HG03095 (cell line): Measurements from ENCODE around the gene IVD.

ENCODE experiments used
- ATAC-seq: cut with Tn5 transposase; IDR thresholded peaks from one replicate; pipeline ENCODE4 v1.9.1; 2021; ENCODE audit warnings: moderate library complexity; ENCODE audit not compliant: unreplicated experiment

Gene IVD

GRCh38 chr15:40405501-40406381, at the start of gene IVD:
Gene IVD (plus strand): TSS chr15:40405795. CDS start chr15:40405828, 33 bp downstream.
- ATAC-seq: peak; percentile 63

- ATAC-seq: no peak
These were observed 49.5 kb upstream of the IVD start for GRCh38 chr15:40355976-40356585.

DNA sequence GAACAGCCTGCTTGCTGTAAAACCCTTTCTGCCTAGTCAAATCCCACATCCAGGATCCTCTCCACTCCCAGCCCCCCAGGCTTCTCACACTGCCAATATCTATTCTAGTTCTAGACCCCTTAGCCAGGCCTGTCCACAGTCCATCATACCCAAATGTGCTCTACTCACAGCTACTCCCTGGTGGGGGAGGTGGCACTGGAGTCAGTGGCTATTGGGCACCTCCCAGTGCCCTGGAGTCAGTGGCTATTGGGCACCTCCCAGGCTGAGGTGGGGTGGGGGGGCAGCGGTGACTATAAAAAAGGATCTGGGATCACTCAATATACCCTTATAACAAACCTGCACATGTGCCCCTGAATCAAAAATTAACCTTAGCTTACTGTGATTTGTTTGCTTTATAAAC, 48.3 kb upstream of the IVD start:
- ATAC-seq: no peak

- peak; percentile 74 for ATAC-seq
These were observed 47.7 kb upstream of the IVD start, which contains the start of gene DISP2 for GRCh38 chr15:40357723-40358470. Gene DISP2 (plus strand): TSS chr15:40358219. CDS start chr15:40358322, 103 bp downstream.

DNA sequence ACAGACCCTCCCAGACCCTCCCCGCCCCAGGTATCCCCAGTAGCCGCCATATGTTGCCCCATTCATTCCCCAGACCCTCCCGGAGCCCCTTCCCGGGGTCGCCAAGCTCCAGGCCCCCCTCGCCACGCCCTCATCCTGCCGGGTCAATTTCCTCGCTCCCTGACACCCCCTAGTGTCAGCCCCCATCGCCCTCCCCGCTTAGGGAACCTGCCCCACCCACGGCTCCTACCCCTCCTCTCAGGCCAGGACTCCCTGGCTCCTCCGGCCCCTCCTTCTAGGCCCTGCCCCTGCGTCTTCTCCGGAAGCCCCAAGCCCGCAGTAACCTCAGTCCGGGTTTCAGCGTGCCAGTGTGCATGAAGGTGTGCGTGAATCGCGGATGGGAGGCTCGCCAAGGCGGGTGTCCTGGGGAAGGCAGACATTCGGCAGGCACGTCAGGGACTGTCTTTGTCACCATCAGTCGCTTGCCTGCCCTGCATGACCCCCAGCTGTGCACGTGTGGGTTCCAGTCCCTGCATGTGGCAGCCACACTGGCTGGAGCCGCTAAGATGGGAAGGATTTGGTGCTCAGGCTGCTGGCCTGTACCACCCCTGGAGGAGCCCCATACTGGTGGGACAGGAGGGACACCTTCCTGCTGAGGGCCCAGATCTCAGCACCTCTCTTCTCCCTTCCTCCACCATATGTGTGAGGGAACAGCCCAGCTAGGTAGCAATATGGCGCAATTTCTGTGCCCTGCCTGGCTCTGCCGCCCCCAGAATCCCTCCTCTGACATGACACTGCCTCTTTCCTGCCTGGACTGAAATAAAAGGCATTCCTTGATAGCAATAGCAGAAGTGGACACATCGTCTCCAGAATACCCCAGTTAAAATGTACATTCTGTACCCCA, 46.9 kb upstream of the IVD start:
- peak; percentile 19 for ATAC-seq

- ATAC-seq: no peak
These were observed 45.6 kb upstream of the IVD start for GRCh38 chr15:40360015-40360414.

DNA sequence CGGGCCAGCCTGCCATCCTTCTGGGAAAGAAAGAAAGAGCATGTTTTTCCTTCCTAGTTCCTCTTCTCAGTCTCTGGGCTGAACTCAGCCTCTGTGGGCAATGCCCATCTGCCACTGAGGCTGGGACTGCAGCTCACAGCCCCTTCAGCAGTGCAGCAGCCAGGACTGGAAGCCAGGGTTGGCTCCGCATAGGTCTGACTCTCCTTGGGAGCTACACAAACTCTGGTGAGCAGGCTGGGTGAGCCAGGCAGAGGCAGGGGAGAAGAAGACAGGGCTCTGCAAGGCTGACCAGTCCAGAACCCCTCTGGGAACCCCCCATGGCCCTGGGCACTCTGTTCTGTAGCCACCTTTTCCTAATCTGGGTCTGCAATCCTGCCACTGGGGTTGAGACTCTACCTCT, 44.0 kb upstream of the IVD start:
- ATAC-seq: no peak

- ATAC-seq: no peak
These were observed 42.0 kb upstream of the IVD start for GRCh38 chr15:40363611-40364010.

DNA sequence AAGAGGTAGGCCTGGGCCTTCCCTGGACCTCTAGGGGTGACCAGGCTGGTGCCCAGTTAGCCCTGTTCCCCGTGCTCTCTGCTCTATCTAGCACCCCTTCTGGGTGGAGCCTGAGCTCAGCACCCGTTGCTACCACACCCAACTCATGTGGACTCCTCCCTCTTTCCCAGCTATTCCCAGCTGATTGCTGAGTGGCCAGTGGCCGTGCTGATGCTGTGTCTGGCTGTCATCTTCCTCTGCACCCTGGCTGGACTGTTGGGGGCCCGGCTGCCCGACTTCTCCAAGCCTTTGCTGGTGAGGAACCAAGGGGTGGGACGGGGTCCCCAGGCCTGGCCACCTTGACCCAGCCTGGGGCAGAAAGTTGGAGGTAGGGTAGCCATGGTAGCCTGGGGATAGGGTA, 41.3 kb upstream of the IVD start:
- no peak for ATAC-seq

- ATAC-seq: no peak
These were observed 40.6 kb upstream of the IVD start for GRCh38 chr15:40365016-40365415.

GRCh38 chr15:40365624-40366456, 39.8 kb upstream of the IVD start:
- ATAC-seq: no peak

GRCh38 chr15:40366457-40367370, 38.9 kb upstream of the IVD start:
- ATAC-seq: no peak

DNA sequence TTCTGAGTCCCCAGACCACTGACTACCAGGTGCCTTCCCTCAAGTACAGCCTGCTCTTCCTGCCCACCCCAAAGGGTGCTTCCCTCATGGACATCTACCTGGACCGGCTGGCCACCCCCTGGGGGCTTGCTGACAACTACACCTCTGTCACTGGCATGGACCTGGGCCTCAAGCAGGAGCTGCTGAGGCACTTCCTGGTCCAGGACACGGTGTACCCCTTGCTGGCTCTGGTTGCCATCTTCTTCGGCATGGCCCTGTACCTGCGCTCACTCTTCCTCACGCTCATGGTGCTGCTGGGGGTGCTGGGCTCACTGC, 38.3 kb upstream of the IVD start:
- no peak for ATAC-seq

- peak; percentile 69 for ATAC-seq
These were observed 37.6 kb upstream of the IVD start for GRCh38 chr15:40367686-40368611.

- ATAC-seq: no peak
These were observed 36.7 kb upstream of the IVD start for GRCh38 chr15:40368719-40369473.

- no peak for ATAC-seq
These were observed 36.1 kb upstream of the IVD start for GRCh38 chr15:40369474-40369869.

DNA sequence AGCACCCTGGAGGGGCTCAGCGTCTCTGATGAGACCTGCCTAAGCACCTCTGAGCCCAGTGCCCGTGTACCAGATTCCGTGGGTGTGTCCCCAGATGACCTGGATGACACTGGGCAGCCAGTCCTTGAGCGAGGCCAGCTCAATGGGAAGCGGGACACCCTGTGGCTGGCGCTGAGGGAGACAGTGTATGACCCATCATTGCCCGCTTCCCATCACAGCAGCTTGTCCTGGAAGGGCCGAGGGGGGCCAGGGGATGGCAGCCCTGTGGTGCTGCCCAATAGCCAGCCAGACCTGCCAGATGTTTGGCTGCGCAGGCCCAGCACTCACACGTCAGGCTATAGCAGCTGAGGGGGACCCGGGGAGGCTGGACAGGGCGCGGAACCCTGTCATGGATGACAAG, 35.6 kb upstream of the IVD start:
- ATAC-seq: no peak
